ENCODE results near the gene CCDC17.
A peak's percentile ranks its signal among the peaks of the same experiment; 100 is the strongest.

Gene CCDC17

GRCh38 chr1:45584351-45585109 is 39.3 kb downstream of the CCDC17 start:
- peak; percentile 56 to 70 for DNase-seq (ENCODE audit: low read depth in 2 of 2, low spot score in 1 of 2)

GRCh38 chr1:45583666-45584350 is 40.0 kb downstream of the CCDC17 start, which contains the start of gene NASP:
Gene NASP, plus strand, starts transcription at chr1:45584041. Its CDS starts 106 bp downstream, at chr1:45584147.
- peak; percentile 81 to 93 for DNase-seq (ENCODE audit: low read depth in 2 of 2, low spot score in 1 of 2)

DNA sequence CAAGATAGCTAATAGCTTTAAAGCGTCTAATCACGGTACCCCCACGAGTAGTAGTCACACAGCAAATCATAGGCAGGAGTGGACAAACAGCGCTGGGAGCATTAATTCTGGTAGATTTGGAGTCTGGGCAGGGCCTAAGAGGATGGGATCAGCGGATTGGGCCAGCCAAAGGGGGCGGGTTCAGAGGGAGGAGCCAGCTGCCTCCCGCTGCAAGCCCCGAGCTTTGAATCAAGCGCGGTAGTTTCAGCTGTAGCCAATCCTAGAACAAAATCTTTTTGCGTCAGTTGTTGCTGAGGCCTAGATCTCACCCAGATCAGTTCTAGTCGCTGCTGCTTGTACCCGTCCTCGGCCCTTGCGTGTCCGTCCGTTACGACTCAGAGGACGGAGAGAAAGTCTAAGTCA is 40.6 kb downstream of the CCDC17 start:
- peak; percentile 85 to 88 for DNase-seq (ENCODE audit: low read depth in 2 of 2, low spot score in 1 of 2)

GRCh38 chr1:45574105-45574626 is 49.7 kb downstream of the CCDC17 start:
- DNase-seq (ENCODE audit: low read depth in 2 of 2, low spot score in 1 of 2), result no peak

DNA sequence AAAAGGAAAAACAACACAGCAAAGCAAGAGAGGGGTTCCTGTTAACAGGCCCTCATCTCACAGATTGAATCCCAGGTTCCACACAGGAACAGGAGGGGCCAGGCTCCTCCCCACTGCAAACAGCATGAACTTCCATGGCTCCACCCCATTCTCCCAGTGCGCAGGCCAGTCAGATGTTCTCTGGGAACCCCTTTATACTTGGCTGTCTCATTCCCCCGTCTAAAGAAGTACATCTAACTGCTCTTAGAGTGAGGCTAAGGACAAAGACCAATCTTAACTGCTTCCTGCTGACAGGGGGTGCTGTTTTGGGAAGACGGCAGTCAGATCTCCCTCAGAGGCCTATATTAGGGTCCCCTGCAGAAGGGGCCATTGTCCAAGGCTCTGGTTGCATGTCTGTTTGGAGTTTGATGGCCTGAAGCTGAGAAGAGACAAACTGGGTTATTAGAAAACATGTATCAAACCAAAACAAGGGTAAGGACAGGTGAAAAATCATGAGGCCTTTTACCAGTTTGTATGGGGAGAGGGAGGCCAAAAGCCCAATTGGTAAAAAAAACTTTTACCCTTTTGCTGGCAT is 50.5 kb downstream of the CCDC17 start:
- no peak for DNase-seq (ENCODE audit: low read depth in 2 of 2, low spot score in 1 of 2)

- DNase-seq (ENCODE audit: low read depth in 2 of 2, low spot score in 1 of 2), result no peak
These were observed 53.2 kb downstream of the CCDC17 start for GRCh38 chr1:45570631-45571030.

Measured in stimulated activated CD8-positive, alpha-beta memory T cell treated with anti-CD3 and anti-CD28 coated beads, Interleukin-4, amount 100 ng/mL, for 4 hours (primary cell).